Measurements from ENCODE around the gene NBPF11.
"Not testable (repeated sequence)": the region's sequence is repeated elsewhere in the genome, so short reads cannot be mapped to it uniquely, and the experiment has no call there.

Gene NBPF11

GRCh38 chr1:148077458-148077857 is 74.6 kb downstream of the NBPF11 start:
- H3K4me1 Mint-ChIP-seq; H3K27me3 Mint-ChIP-seq (ENCODE audit: low read depth); H3K36me3 Mint-ChIP-seq (ENCODE audit: low read depth); H3K9me3 Mint-ChIP-seq; H3K4me3 Mint-ChIP-seq; H3K27ac Mint-ChIP-seq: not testable (repeated sequence)

DNA sequence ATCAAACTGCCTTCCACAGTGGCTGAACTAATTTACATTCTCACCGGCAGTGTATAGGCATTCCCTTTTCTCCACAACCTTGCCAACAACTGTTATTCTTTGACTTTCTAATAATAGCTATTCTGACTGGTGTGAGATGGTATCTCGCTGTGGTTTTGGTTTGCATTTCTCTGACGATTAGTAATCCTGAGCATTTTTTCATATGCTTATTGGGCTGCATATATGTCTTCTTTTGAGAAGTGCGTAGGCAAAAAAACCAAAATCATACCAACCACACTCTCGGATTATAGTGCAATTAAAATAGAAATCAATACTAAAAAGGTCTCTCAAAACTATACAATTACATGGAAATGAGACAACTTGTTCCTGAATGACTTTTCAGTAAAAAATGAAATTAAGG is 78.7 kb downstream of the NBPF11 start:
- not testable (repeated sequence) for H3K4me1 Mint-ChIP-seq; H3K4me3 Mint-ChIP-seq; H3K27ac Mint-ChIP-seq; H3K36me3 Mint-ChIP-seq (ENCODE audit: low read depth); H3K27me3 Mint-ChIP-seq (ENCODE audit: low read depth); H3K9me3 Mint-ChIP-seq

DNA sequence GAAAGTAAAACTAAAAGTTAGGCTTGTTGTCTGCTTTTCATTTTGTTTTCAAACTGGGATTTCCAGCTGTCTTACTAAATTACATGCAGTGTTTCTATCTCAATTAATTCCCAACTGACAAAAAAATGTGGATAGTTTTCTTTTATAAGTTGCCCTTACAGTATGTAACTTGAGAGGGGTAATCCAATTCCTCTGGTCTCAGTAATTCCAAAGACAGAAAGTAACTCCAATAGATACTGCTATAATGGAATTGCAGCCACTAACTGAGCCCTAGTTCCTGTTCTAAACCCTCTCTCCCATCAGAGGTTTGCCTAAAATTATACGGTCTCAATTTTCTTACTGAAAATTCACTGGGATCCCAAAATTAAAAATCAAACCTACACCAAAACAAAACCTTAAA is 83.5 kb downstream of the NBPF11 start:
- H3K36me3 Mint-ChIP-seq (ENCODE audit: low read depth); H3K4me3 Mint-ChIP-seq: not testable (repeated sequence)

GRCh38 chr1:148068201-148068600 is 83.9 kb downstream of the NBPF11 start:
- not testable (repeated sequence) for H3K36me3 Mint-ChIP-seq (ENCODE audit: low read depth); H3K4me1 Mint-ChIP-seq; H3K9me3 Mint-ChIP-seq; H3K4me3 Mint-ChIP-seq; H3K27me3 Mint-ChIP-seq (ENCODE audit: low read depth); H3K27ac Mint-ChIP-seq

More for the DNA sequence above, 83.5 kb downstream of the NBPF11 start:
- H3K27ac Mint-ChIP-seq; H3K9me3 Mint-ChIP-seq; H3K4me1 Mint-ChIP-seq; H3K27me3 Mint-ChIP-seq (ENCODE audit: low read depth): not testable (repeated sequence)

DNA sequence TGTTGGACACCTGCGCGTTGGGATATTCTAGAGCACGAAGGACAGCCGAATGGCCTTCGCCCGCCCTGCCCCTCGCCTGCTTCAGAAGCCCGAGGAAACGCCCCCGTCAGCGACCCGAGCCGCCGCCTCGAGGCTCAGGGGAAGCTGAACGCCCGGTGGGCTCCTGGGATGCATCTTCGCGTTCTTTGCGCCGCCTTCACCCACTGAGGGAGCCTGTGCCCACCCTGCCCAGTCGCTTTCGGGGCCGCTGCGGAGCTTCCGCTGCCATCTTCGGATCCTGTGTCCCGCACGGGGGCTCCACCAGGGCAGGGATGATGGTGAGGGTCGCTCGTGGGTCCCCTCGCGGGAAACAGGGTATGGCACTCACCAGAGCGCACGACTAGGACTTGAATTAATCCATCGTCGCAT is 91.8 kb downstream of the NBPF11 start:
- H3K27me3 Mint-ChIP-seq (ENCODE audit: low read depth); H3K4me3 Mint-ChIP-seq; H3K4me1 Mint-ChIP-seq; H3K27ac Mint-ChIP-seq; H3K36me3 Mint-ChIP-seq (ENCODE audit: low read depth); H3K9me3 Mint-ChIP-seq: not testable (repeated sequence)

- not testable (repeated sequence) for H3K4me3 Mint-ChIP-seq
Observed at GRCh38 chr1:148057384-148057783, 94.7 kb downstream of the NBPF11 start.

More at GRCh38 chr1:148057384-148057783, 94.7 kb downstream of the NBPF11 start:
- H3K9me3 Mint-ChIP-seq; H3K4me1 Mint-ChIP-seq; H3K36me3 Mint-ChIP-seq (ENCODE audit: low read depth); H3K27me3 Mint-ChIP-seq (ENCODE audit: low read depth); H3K27ac Mint-ChIP-seq: not testable (repeated sequence)

Measured in nephron (organoid).